K562 (cell line): Measurements from ENCODE around the gene PHF1. TPM values are rescaled to one million over a fixed set of nuclear protein-coding genes. Genes with fewer than 3 reads are reported as not detected.
A peak's percentile ranks its signal among the peaks of the same experiment; 100 is the strongest.

Experiments
- CBX8 ChIP-seq: fragments of 200-600 bp; sonication (generic); IDR thresholded peaks from 2 replicates; pipeline ENCODE4 v1.6.1; 2012; ENCODE audit warnings: borderline replicate concordance, mixed run types, low read depth, mild to moderate bottlenecking, moderate library complexity, mixed read lengths, low read length, control low read depth, inconsistent platforms; ENCODE audit not compliant: poor library complexity, severe bottlenecking; ENCODE audit errors: extremely low read depth
- CUX1 ChIP-seq: fragments of 200-800 bp; sonication (Bioruptor generic); IDR thresholded peaks from 2 replicates; pipeline ENCODE4 v1.6.1; 2016; ENCODE audit warnings: missing genetic modification characterization, missing compliant biosample characterization
- DPF2 ChIP-seq: fragments of 450-650 bp; IDR thresholded peaks from 2 replicates; pipeline ENCODE4 v1.6.1; 2016
- FOXA1 ChIP-seq: fragments of 450-650 bp; IDR thresholded peaks from 2 replicates; pipeline ENCODE4 v1.6.1; 2016; ENCODE audit warnings: mild to moderate bottlenecking, borderline replicate concordance
- HDAC1 ChIP-seq, 2 experiments: fragments of 450-650 bp; IDR thresholded peaks; 2 replicates each; pipeline ENCODE4 v1.6.1; 2016 to 2017; ENCODE audit warnings: inconsistent platforms in 1 of 2, mild to moderate bottlenecking in 1 of 2, moderate library complexity in 1 of 2
- HEY1 ChIP-seq: fragments of 250-450 bp; sonication (Bioruptor Pico); IDR thresholded peaks from 2 replicates; pipeline ENCODE4 v1.5.0; 2020; ENCODE audit warnings: mild to moderate bottlenecking, moderate library complexity, borderline replicate concordance
- ILF3 ChIP-seq: fragments of 450-650 bp; IDR thresholded peaks from 2 replicates; pipeline ENCODE4 v1.6.1; 2018; ENCODE audit warnings: antibody characterized with exemption, mild to moderate bottlenecking, moderate library complexity, borderline replicate concordance
- MBD2 ChIP-seq: sonication (generic); IDR thresholded peaks from 2 replicates; pipeline ENCODE4 v1.6.1; 2016; ENCODE audit warnings: low read depth, borderline replicate concordance
- NEUROD1 ChIP-seq: fragments of 150-350 bp; IDR thresholded peaks from 2 replicates; pipeline ENCODE4 v1.6.1; 2014; ENCODE audit warnings: borderline replicate concordance, low read length, low read depth; ENCODE audit not compliant: partially characterized antibody
- PURB ChIP-seq: sonication (generic); formaldehyde crosslinking; IDR thresholded peaks from 2 replicates; pipeline ENCODE4 v1.9.0; 2021; ENCODE audit warnings: low read depth, mild to moderate bottlenecking, missing genetic modification reagents
- VEZF1 ChIP-seq: fragments of 200-800 bp; sonication (Bioruptor generic); IDR thresholded peaks from 2 replicates; pipeline ENCODE4 v1.6.1; 2017; ENCODE audit warnings: missing genetic modification characterization, missing compliant biosample characterization
- ZNF140 ChIP-seq: fragments of 250-450 bp; sonication (Bioruptor Pico); IDR thresholded peaks from 2 replicates; pipeline ENCODE4 v1.8.0; 2021; ENCODE audit warnings: moderate library complexity, mild to moderate bottlenecking, inconsistent platforms
- ZNF277 ChIP-seq: fragments of 250-450 bp; sonication (Bioruptor Pico); IDR thresholded peaks from 2 replicates; pipeline ENCODE4 v1.8.0; 2022; ENCODE audit warnings: inconsistent platforms, mild to moderate bottlenecking, moderate library complexity, borderline replicate concordance
- ZNF354B ChIP-seq: fragments of 250-450 bp; sonication (Bioruptor Pico); IDR thresholded peaks from 2 replicates; pipeline ENCODE4 v1.4.0; 2020
- ZNF395 ChIP-seq: fragments of 200-800 bp; sonication (Bioruptor generic); IDR thresholded peaks from 2 replicates; pipeline ENCODE4 v1.6.1; 2017; ENCODE audit warnings: missing genetic modification characterization, missing compliant biosample characterization
- ZNF551 ChIP-seq: fragments of 250-450 bp; sonication (Bioruptor Pico); IDR thresholded peaks from 2 replicates; pipeline ENCODE4 v1.5.0; 2021; ENCODE audit warnings: mild to moderate bottlenecking, moderate library complexity
- ZNF668 ChIP-seq: fragments of 250-450 bp; sonication (Bioruptor Pico); IDR thresholded peaks from 2 replicates; pipeline ENCODE4 v1.8.0; 2022; ENCODE audit warnings: mild to moderate bottlenecking, inconsistent platforms
- ZNF778 ChIP-seq: fragments of 450-650 bp; formaldehyde crosslinking; IDR thresholded peaks from 2 replicates; pipeline ENCODE4 v1.4.0; 2020; ENCODE audit warnings: mild to moderate bottlenecking, moderate library complexity
- polyA plus RNA-seq, 8 experiments: library from polyadenylated mRNA; depleted of rRNA in 4 of 8; stranded (reverse) in 5 of 8; unstranded in 3 of 8; fragments of >200 nt; fragmentation: Nextera tagmentation in 2 of 8; fragmentation: Illumina TruSeq in 1 of 8; extraction: Ambion mirVana in 2 of 8; extraction: Trizol in 1 of 8; gene quantifications; 2 replicates each; pipeline versions ENCODE4 v1.2.1 to v1.2.3, GENCODE V29; 2011 to 2014; ENCODE audit warnings: inconsistent platforms in 1 of 8, missing spikeins in 1 of 8
- total RNA-seq, 7 experiments: library from RNA; depleted of rRNA in 6 of 7; stranded (reverse); fragments of >200 nt in 6 of 7; fragmentation: Illumina TruSeq in 2 of 7; extraction: Trizol in 2 of 7; gene quantifications; 2 replicates each; pipeline versions ENCODE4 v1.2.1 to v1.2.3, GENCODE V29; 2011 to 2021; ENCODE audit warnings: low replicate concordance in 1 of 7

PHF1 gene
- total and polyA plus RNA-seq, 9 of the 15 experiments (the other 6 are each of a cell fraction or from before 2014, with no cell fraction given) = 3.7 to 64.2 (median 33.7) TPM

- TF ChIP-seq VEZF1 (CRISPR knock-in tag) (peak; percentile 93), CBX8 (no peak), ZNF140 (no peak), ZNF668 (CRISPR knock-in tag) (no peak), DPF2 (no peak), FOXA1 (no peak), ZNF778 (CRISPR knock-in tag) (no peak), NEUROD1 (no peak), ZNF551 (CRISPR knock-in tag) (no peak), ZNF395 (no peak), PURB (CRISPR knock-in tag) (no peak), ZNF354B (CRISPR knock-in tag) (no peak), HEY1 (no peak), CUX1 (CRISPR knock-in tag) (no peak), HDAC1 (IDR thresholded peaks at IDR 0.05) (peak in 1 of 2 experiments; percentile 9; a peak in 1 of 4 replicates), ZNF277 (CRISPR knock-in tag) (no peak), ILF3 (no peak), MBD2 (no peak; the same call in 1 of the 2 replicates)
Measured at GRCh38 chr6:33430991-33431879, 20.4 kb downstream of the PHF1 start (continued).
